K562 (cell line): Measurements from ENCODE around the gene GFI1. TPM values are rescaled to one million over a fixed set of nuclear protein-coding genes. Genes with fewer than 3 reads are reported as not detected.

Experiments used
- BCOR ChIP-seq: fragments of 450-650 bp; IDR thresholded peaks from 2 replicates; pipeline ENCODE4 v1.6.1; 2016
- CREB3L1 ChIP-seq: fragments of 450-650 bp; IDR thresholded peaks from 2 replicates; pipeline ENCODE4 v1.6.1; 2014; ENCODE audit warnings: low read depth, mild to moderate bottlenecking, moderate library complexity, borderline replicate concordance
- CREM ChIP-seq: IDR thresholded peaks from 2 replicates; pipeline ENCODE4 v1.6.1; 2014; ENCODE audit warnings: antibody characterized with exemption, low read depth
- DMBX1 ChIP-seq: fragments of 250-450 bp; sonication (Bioruptor Pico); IDR thresholded peaks from 2 replicates; pipeline ENCODE4 v1.8.0; 2022; ENCODE audit warnings: inconsistent platforms, mild to moderate bottlenecking, moderate library complexity, borderline replicate concordance
- EGR1 ChIP-seq: fragments of 450-650 bp; conservative IDR thresholded peaks from 2 replicates; pipeline ENCODE4 v1.6.1; 2017; ENCODE audit warnings: mild to moderate bottlenecking
- ETV1 ChIP-seq: fragments of 450-650 bp; conservative IDR thresholded peaks from 2 replicates; pipeline ENCODE4 v1.6.1; 2016; ENCODE audit warnings: missing genetic modification characterization, control low read depth, low read depth, missing compliant biosample characterization
- EWSR1 ChIP-seq: fragments of 450-650 bp; IDR thresholded peaks from 2 replicates; pipeline ENCODE4 v1.6.1; 2018; ENCODE audit warnings: borderline replicate concordance, mild to moderate bottlenecking, low read depth, moderate library complexity; ENCODE audit not compliant: partially characterized antibody
- KLF10 ChIP-seq: fragments of 250-450 bp; sonication (Bioruptor Pico); IDR thresholded peaks from 2 replicates; pipeline ENCODE4 v1.6.1; 2021; ENCODE audit warnings: matching md5 sums
- MEIS2 ChIP-seq: fragments of 450-650 bp; IDR thresholded peaks from 2 replicates; pipeline ENCODE4 v1.6.1; 2014; ENCODE audit warnings: mild to moderate bottlenecking; ENCODE audit not compliant: partially characterized antibody
- MITF ChIP-seq: IDR thresholded peaks from 2 replicates; pipeline ENCODE4 v1.6.1; 2014; ENCODE audit warnings: antibody characterized with exemption
- PTBP1 ChIP-seq: fragments of 200-400 bp; formaldehyde crosslinking; IDR thresholded peaks from 2 replicates; pipeline ENCODE4 v1.6.1; 2017; ENCODE audit warnings: low read depth, low read length
- RCOR1 ChIP-seq, 2 experiments: IDR thresholded peaks; 2 replicates each; pipeline ENCODE4 v1.6.1; 2012; ENCODE audit warnings: low read depth in 2 of 2, low read length in 2 of 2, borderline replicate concordance in 1 of 2, improper control_type of control experiment in 1 of 2
- SFPQ ChIP-seq: fragments of 200-400 bp; formaldehyde crosslinking; IDR thresholded peaks from 2 replicates; pipeline ENCODE4 v1.6.1; 2017; ENCODE audit warnings: mild to moderate bottlenecking, low read depth, low read length, moderate library complexity
- TRIM25 ChIP-seq: fragments of 450-650 bp; IDR thresholded peaks from 2 replicates; pipeline ENCODE4 v1.7.0; 2016; ENCODE audit warnings: borderline replicate concordance
- ZNF12 ChIP-seq: sonication (generic); formaldehyde crosslinking; IDR thresholded peaks from 2 replicates; pipeline ENCODE4 v1.4.0; 2020; ENCODE audit warnings: mild to moderate bottlenecking, missing genetic modification reagents
- ZNF212 ChIP-seq: fragments of 450-650 bp; formaldehyde crosslinking; IDR thresholded peaks from 2 replicates; pipeline ENCODE4 v1.4.0; 2020; ENCODE audit warnings: mild to moderate bottlenecking
- ZNF253 ChIP-seq: fragments of 250-450 bp; sonication (Bioruptor Pico); conservative IDR thresholded peaks from 2 replicates; pipeline ENCODE4 v1.6.1; 2021; ENCODE audit warnings: mild to moderate bottlenecking
- ZNF280A ChIP-seq: fragments of 450-650 bp; IDR thresholded peaks from 2 replicates; pipeline ENCODE4 v1.6.1; 2018; ENCODE audit warnings: mild to moderate bottlenecking, low read depth; ENCODE audit not compliant: partially characterized antibody
- ZNF644 ChIP-seq: fragments of 200-800 bp; sonication (Bioruptor generic); IDR thresholded peaks from 2 replicates; pipeline ENCODE4 v1.6.1; 2016; ENCODE audit warnings: low read depth, missing genetic modification characterization, missing compliant biosample characterization
- ZNF699 ChIP-seq: fragments of 250-450 bp; sonication (Bioruptor Pico); IDR thresholded peaks from 2 replicates; pipeline ENCODE4 v1.8.0; 2021; ENCODE audit warnings: mild to moderate bottlenecking, moderate library complexity; ENCODE audit not compliant: insufficient replicate concordance
- polyA plus RNA-seq, 8 experiments: library from polyadenylated mRNA; depleted of rRNA in 4 of 8; stranded (reverse) in 5 of 8; unstranded in 3 of 8; fragments of >200 nt; fragmentation: Nextera tagmentation in 2 of 8; fragmentation: Illumina TruSeq in 1 of 8; extraction: Ambion mirVana in 2 of 8; extraction: Trizol in 1 of 8; gene quantifications; 2 replicates each; pipeline versions ENCODE4 v1.2.1 to v1.2.3, GENCODE V29; 2011 to 2014; ENCODE audit warnings: inconsistent platforms in 1 of 8, missing spikeins in 1 of 8
- total RNA-seq, 7 experiments: library from RNA; depleted of rRNA in 6 of 7; stranded (reverse); fragments of >200 nt in 6 of 7; fragmentation: Illumina TruSeq in 2 of 7; extraction: Trizol in 2 of 7; gene quantifications; 2 replicates each; pipeline versions ENCODE4 v1.2.1 to v1.2.3, GENCODE V29; 2011 to 2021; ENCODE audit warnings: low replicate concordance in 1 of 7

GFI1 gene
- total and polyA plus RNA-seq, 9 of the 15 experiments (the other 6 are each of a cell fraction or from before 2014, with no cell fraction given), result 0.07 to 0.93 (median 0.46) TPM

- TF ChIP-seq BCOR (no peak), TRIM25 (no peak), ETV1 (no peak), PTBP1 (no peak), CREB3L1 (no peak), ZNF212 (CRISPR knock-in tag) (no peak), ZNF699 (CRISPR knock-in tag) (no peak), KLF10 (CRISPR knock-in tag) (no peak), DMBX1 (CRISPR knock-in tag) (peak; percentile 66; the same call in 1 of the 2 replicates), ZNF280A (no peak), SFPQ (no peak), RCOR1 (IDR thresholded peaks at IDR 0.05; ENCODE audit: borderline replicate concordance in 1 of 2, low read depth in 2 of 2, low read length in 2 of 2) (peak in 1 of 2 experiments; percentile 97; a peak in 2 of 4 replicates), EWSR1 (no peak), MEIS2 (peak; percentile 38), ZNF644 (tag) (peak; percentile 85), MITF (peak; percentile 40; the same call in 1 of the 2 replicates), ZNF253 (CRISPR knock-in tag) (no peak), EGR1 (peak; percentile 29), CREM (no peak), ZNF12 (no peak)
Measured at GRCh38 chr1:92446546-92446945, 40.2 kb downstream of the GFI1 start (continued).
